Mucosa of rectum (tissue), 2 donors: ENCODE results near the gene KLK15.

Source experiments
- H3K27ac ChIP-seq, 2 donors: one replicate each; pipeline ENCODE4 v1.7.0; 2013; ENCODE audit warnings: inconsistent platforms in 2 of 2, low read depth in 2 of 2, low read length in 2 of 2
- H3K27me3 ChIP-seq, 2 donors: one replicate each; pipeline ENCODE4 v1.7.0; 2013; ENCODE audit warnings: low read length in 2 of 2; ENCODE audit not compliant: control insufficient read depth in 2 of 2, insufficient read depth in 2 of 2
- H3K36me3 ChIP-seq, 2 donors: one replicate each; pipeline ENCODE4 v1.7.0; 2013; ENCODE audit warnings: low read length in 2 of 2; ENCODE audit not compliant: control insufficient read depth in 2 of 2, insufficient read depth in 2 of 2
- H3K4me1 ChIP-seq, 2 donors: one replicate each; pipeline ENCODE4 v1.7.0; 2013; ENCODE audit warnings: low read length in 2 of 2, mild to moderate bottlenecking in 1 of 2; ENCODE audit not compliant: control insufficient read depth in 2 of 2, insufficient read depth in 2 of 2
- H3K4me3 ChIP-seq, 2 donors: one replicate each; pipeline ENCODE4 v1.7.0; 2013; ENCODE audit warnings: low read length in 2 of 2
- H3K9ac ChIP-seq, 2 donors: one replicate each; pipeline ENCODE4 v1.7.0; 2013; ENCODE audit warnings: low read length in 2 of 2, low read depth in 1 of 2, mild to moderate bottlenecking in 1 of 2
- H3K9me3 ChIP-seq, 2 donors: one replicate each; pipeline ENCODE4 v1.7.0; 2013; ENCODE audit warnings: low read length in 2 of 2; ENCODE audit not compliant: control insufficient read depth in 2 of 2
- donor health status: healthy.
- donor health status: Normal muscosa, but diverticular disease.

Gene KLK15

DNA sequence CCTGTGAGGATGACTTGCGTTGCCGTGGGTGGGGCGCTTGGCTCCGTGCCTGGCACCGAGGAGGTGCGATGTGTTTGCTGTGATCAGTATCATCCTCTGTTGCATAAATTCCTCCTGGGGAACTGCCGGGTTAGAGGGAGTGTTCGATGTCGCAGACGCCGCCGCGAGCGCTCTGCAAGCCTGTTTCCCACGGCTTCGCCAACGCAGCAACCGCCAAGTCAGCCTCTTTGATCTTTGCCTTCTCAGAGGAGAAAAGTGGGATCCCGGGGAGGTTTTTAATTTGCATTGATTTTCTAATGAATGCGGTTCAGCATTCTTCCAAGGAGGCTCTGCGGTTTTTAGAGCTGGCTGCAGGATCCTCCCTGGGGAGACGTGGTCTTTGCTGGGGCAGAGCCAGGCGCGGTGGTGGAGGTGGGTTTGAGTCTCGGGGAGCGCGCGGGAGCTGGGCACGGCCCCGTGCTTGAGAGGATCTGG lies 55.5 kb downstream of the KLK15 start:
- no peaks in the 10 kb centered on the region for H3K4me1 ChIP-seq
- H3K27ac ChIP-seq, result no peak overlapping the region
- no peak overlapping the region for H3K4me3 ChIP-seq
- H3K36me3 ChIP-seq, result no peaks in the 10 kb centered on the region
- H3K9me3 ChIP-seq, result no peaks in the 10 kb centered on the region
- H3K9ac ChIP-seq, result no peak overlapping the region
- H3K27me3 ChIP-seq, result peaks cover 35 to 37% of the 10 kb centered on the region in 2 donors

- no peak overlapping the region for H3K9ac ChIP-seq
- no peak overlapping the region for H3K4me3 ChIP-seq
- no peaks in the 10 kb centered on the region for H3K4me1 ChIP-seq
- peaks cover 0 to 2% of the 10 kb centered on the region in 2 donors for H3K9me3 ChIP-seq
- peaks cover 34 to 35% of the 10 kb centered on the region in 2 donors for H3K27me3 ChIP-seq
- no peak overlapping the region for H3K27ac ChIP-seq
- H3K36me3 ChIP-seq, result no peaks in the 10 kb centered on the region
These were observed 56.1 kb downstream of the KLK15 start for GRCh38 chr19:50777261-50777660.

DNA sequence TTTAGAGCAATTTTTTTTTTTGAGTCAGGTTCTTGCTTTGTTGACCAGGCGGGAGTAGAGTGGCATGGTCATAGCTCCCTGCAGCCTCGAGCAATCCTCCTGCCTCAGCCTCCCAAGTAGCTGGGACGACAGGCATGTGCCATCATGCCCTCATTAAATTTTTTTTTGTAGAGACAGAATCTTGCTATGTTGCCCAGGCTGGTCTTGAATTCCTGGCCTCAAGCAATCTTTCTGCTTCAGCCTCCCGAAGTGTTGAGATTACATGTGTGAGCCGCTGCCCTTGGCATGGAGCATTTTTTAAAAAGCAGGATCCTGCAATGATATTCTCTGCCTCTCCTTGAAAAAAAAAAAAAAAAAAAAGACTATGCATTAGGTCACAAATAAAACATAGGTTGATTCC lies 57.2 kb downstream of the KLK15 start:
- H3K9me3 ChIP-seq, result peaks cover 0 to 2% of the 10 kb centered on the region in 2 donors
- H3K4me3 ChIP-seq, result no peak overlapping the region
- H3K4me1 ChIP-seq, result no peaks in the 10 kb centered on the region
- H3K9ac ChIP-seq, result no peak overlapping the region
- H3K36me3 ChIP-seq, result no peaks in the 10 kb centered on the region
- peaks cover 34 to 35% of the 10 kb centered on the region in 2 donors for H3K27me3 ChIP-seq
- no peak overlapping the region for H3K27ac ChIP-seq
